Caco-2 (cell line): Measurements from ENCODE around the gene PRR33. TPM values are rescaled to one million over a fixed set of nuclear protein-coding genes. Genes with fewer than 3 reads are reported as not detected.

Experiments
- BruUV-seq: library from RNA; stranded (reverse); fragments of 400-500 nt; replicated peaks from 2 replicates; lab custom pipeline; 2021; lab: Mats Ljungman, UMichigan
- CTCF ChIA-PET: fragments of 300-600 bp; sonication (Branson Sonifier 250); formaldehyde crosslinking; loops from one replicate; lab custom pipeline; 2022; ENCODE audit warnings: antibody characterized with exemption; lab: Charles Lee
- POLR2A ChIA-PET: fragments of 300-600 bp; sonication (Branson Sonifier 250); formaldehyde crosslinking; loops from one replicate; lab custom pipeline; 2022; ENCODE audit warnings: antibody characterized with exemption; lab: Charles Lee
- DNase-seq, 2 experiments: peaks; one replicate each; pipeline versions ENCODE4 v3.0.0 to v3.0.0-alpha.2; 2020 to 2022
- H3K27me3 ChIP-seq: replicated peaks from 2 replicates; pipeline ENCODE4 v1.6.0; 2011; ENCODE audit warnings: low read length; ENCODE audit not compliant: control insufficient read depth, insufficient read depth
- H3K36me3 ChIP-seq: 2 replicates; pipeline ENCODE4 v1.5.1; 2011; ENCODE audit warnings: low read length; ENCODE audit not compliant: control insufficient read depth, insufficient read depth
- H3K4me1 ChIP-seq: fragments of 250-450 bp; sonication (Bioruptor Pico); 2 replicates; pipeline ENCODE4 v1.5.1; 2020; ENCODE audit warnings: mild to moderate bottlenecking
- H3K4me3 ChIP-seq: 2 replicates; pipeline ENCODE4 v1.5.1; 2011; ENCODE audit warnings: low read depth, mild to moderate bottlenecking, control low read depth, low read length
- H3K9me3 ChIP-seq: fragments of 250-450 bp; sonication (Bioruptor Pico); 2 replicates; pipeline ENCODE4 v1.5.1; 2020; ENCODE audit warnings: mild to moderate bottlenecking, moderate library complexity
- H3K27ac Mint-ChIP-seq: one replicate; pipeline ENCODE4 v1.8.0; 2022; ENCODE audit warnings: mixed read lengths; ENCODE audit not compliant: unreplicated experiment
- H3K27me3 Mint-ChIP-seq: one replicate; pipeline ENCODE4 v1.8.0; 2022; ENCODE audit warnings: mixed read lengths; ENCODE audit not compliant: insufficient read depth, unreplicated experiment
- H3K36me3 Mint-ChIP-seq: one replicate; pipeline ENCODE4 v1.8.0; 2022; ENCODE audit warnings: mild to moderate bottlenecking, mixed read lengths; ENCODE audit not compliant: insufficient read depth, unreplicated experiment
- H3K4me1 Mint-ChIP-seq: one replicate; pipeline ENCODE4 v1.8.0; 2022; ENCODE audit warnings: low read depth, mixed read lengths; ENCODE audit not compliant: unreplicated experiment
- H3K4me3 Mint-ChIP-seq: one replicate; pipeline ENCODE4 v1.8.0; 2022; ENCODE audit warnings: mild to moderate bottlenecking, moderate library complexity, mixed read lengths; ENCODE audit not compliant: unreplicated experiment
- H3K9me3 Mint-ChIP-seq: one replicate; pipeline ENCODE4 v1.8.0; 2022; ENCODE audit warnings: mixed read lengths; ENCODE audit not compliant: unreplicated experiment
- intact Hi-C: fragments of 100-400 bp; cut with micrococcal nuclease; formaldehyde crosslinking; loops from one replicate; pipeline ENCODE4 v1.10.0; 2022; ENCODE audit not compliant: unreplicated experiment
- total RNA-seq: library from RNA; stranded (reverse); gene quantifications from 2 replicates; pipeline ENCODE4 v1.2.3, GENCODE V29; 2022
- TF ChIP-seq, protein P1 (sequence below), 2 experiments: fragments of 200-600 bp in 1 of 2; IDR thresholded peaks; 1 replicate in 1 of 2; 2 replicates in 1 of 2; pipeline versions ENCODE4 v1.5.1 to v1.8.0; 2011 to 2022; ENCODE audit warnings: antibody characterized with exemption in 1 of 2, control low read depth in 1 of 2, inconsistent platforms in 1 of 2, low read depth in 1 of 2, low read length in 1 of 2, mild to moderate bottlenecking in 1 of 2, moderate library complexity in 1 of 2; ENCODE audit not compliant: insufficient read depth in 1 of 2, severe bottlenecking in 1 of 2, unreplicated experiment in 1 of 2

The PRR33 gene
- total RNA-seq, 1 experiment from 2014 or later = not detected

DNA sequence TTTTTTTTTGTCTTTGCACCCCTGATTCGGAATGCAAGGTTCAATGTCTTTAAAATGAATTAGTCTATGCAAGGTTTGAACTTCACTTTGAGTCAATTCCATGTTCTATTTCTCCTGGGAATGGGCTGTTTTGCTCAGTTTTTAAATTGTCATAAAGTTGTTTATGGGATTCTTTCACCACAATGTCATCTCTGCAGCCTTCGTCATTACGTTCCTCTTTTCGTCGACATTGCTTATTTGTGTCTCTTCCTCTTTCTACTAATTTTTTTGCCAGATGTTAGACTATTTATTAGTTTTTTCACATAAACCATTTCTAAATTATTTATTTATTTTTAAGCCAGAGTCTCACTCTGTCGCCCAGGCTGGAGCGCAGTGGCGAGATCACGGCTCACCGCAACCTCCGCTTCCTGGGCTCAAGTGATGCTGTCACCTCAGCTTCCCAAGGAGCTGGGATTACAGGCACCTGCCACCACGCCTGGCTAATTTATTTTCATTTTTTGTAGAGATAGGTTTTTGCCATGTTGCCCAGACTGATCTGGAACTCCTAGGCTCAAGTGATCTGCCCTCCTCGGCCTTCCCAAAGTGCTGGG lies 20.7 kb upstream of the PRR33 start:
- Histone ChIP-seq H3K36me3 (no peaks in the 10 kb centered on the region), H3K27me3 (no peaks in the 10 kb centered on the region), H3K4me1 (no peaks in the 10 kb centered on the region), H3K9me3 (0 out of 2 replicates have a peak, but pooled peaks cover 5% of the 10 kb centered on the region), H3K4me3 (no peak overlapping the region)
- no peak for DNase-seq
- H3K4me1 Mint-ChIP-seq = no peaks in the 10 kb centered on the region
- ChIA-PET CTCF (no interaction called here), POLR2A (interaction anchor here (0.6 kb wide), 1 partner anchor 21 kb away, joined by 3 read pairs; no protein-coding TSS in a partner anchor)
- intact Hi-C loops = no loop called here
- H3K9me3 Mint-ChIP-seq = peaks cover 12% of the 10 kb centered on the region
- peaks cover 13% of the 10 kb centered on the region for H3K36me3 Mint-ChIP-seq
- H3K27me3 Mint-ChIP-seq = no peaks in the 10 kb centered on the region
- TF ChIP-seq, protein P1, sequence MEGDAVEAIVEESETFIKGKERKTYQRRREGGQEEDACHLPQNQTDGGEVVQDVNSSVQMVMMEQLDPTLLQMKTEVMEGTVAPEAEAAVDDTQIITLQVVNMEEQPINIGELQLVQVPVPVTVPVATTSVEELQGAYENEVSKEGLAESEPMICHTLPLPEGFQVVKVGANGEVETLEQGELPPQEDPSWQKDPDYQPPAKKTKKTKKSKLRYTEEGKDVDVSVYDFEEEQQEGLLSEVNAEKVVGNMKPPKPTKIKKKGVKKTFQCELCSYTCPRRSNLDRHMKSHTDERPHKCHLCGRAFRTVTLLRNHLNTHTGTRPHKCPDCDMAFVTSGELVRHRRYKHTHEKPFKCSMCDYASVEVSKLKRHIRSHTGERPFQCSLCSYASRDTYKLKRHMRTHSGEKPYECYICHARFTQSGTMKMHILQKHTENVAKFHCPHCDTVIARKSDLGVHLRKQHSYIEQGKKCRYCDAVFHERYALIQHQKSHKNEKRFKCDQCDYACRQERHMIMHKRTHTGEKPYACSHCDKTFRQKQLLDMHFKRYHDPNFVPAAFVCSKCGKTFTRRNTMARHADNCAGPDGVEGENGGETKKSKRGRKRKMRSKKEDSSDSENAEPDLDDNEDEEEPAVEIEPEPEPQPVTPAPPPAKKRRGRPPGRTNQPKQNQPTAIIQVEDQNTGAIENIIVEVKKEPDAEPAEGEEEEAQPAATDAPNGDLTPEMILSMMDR (IDR thresholded peaks at IDR 0.05; ENCODE audit: insufficient read depth in 1 of 2, low read depth in 1 of 2, low read length in 1 of 2, severe bottlenecking in 1 of 2, unreplicated experiment in 1 of 2) = no peak
- no peak overlapping the region for H3K27ac Mint-ChIP-seq
- H3K4me3 Mint-ChIP-seq = no peak overlapping the region
- BruUV-seq = no TSS peak

DNA sequence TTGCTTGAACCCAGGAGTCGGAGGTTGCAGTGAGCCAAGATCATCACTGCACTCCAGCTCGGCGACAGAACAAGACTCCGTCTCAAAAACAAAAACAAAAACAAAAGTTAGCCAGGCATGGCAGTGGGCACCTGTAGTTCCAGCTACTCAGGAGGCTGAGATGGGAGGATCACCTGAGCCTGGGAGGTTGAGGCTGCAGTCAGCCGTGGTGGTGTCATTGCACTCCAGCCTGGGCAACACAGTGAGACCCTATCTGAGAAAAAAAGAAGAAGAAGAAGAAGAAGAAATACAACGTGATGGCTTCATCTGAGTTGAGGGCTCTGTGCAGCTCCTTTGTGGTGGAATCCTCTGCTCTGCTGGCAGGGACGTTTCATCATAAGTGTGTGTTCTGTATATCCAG lies 17.8 kb upstream of the PRR33 start:
- Histone ChIP-seq H3K4me1 (no peaks in the 10 kb centered on the region), H3K27me3 (no peaks in the 10 kb centered on the region), H3K36me3 (no peaks in the 10 kb centered on the region), H3K4me3 (no peak overlapping the region), H3K9me3 (no peaks in the 10 kb centered on the region)
- no peaks in the 10 kb centered on the region for H3K27me3 Mint-ChIP-seq
- ChIA-PET POLR2A (no interaction called here), CTCF (no interaction called here)
- peaks cover 6% of the 10 kb centered on the region for H3K4me1 Mint-ChIP-seq
- no peak overlapping the region for H3K27ac Mint-ChIP-seq
- intact Hi-C loops = no loop called here
- DNase-seq = no peak
- peaks cover 1% of the 10 kb centered on the region for H3K9me3 Mint-ChIP-seq
- BruUV-seq = no TSS peak
- H3K4me3 Mint-ChIP-seq = no peak overlapping the region
- TF ChIP-seq, protein P1 (IDR thresholded peaks at IDR 0.05; ENCODE audit: insufficient read depth in 1 of 2, low read depth in 1 of 2, low read length in 1 of 2, severe bottlenecking in 1 of 2, unreplicated experiment in 1 of 2) = no peak
- peaks cover 7% of the 10 kb centered on the region for H3K36me3 Mint-ChIP-seq

- Mint-ChIP-seq H3K27me3 (no peaks in the 10 kb centered on the region), H3K9me3 (no peaks in the 10 kb centered on the region), H3K36me3 (no peaks in the 10 kb centered on the region), H3K4me1 (peaks cover 6% of the 10 kb centered on the region), H3K27ac (no peak overlapping the region), H3K4me3 (no peak overlapping the region)
- H3K27me3 ChIP-seq = no peaks in the 10 kb centered on the region
- no peak for DNase-seq
- POLR2A ChIA-PET = no interaction called here
- no peaks in the 10 kb centered on the region for H3K36me3 ChIP-seq
- no TSS peak for BruUV-seq
- H3K4me3 ChIP-seq = no peak overlapping the region
- TF ChIP-seq, protein P1 (IDR thresholded peaks at IDR 0.05; ENCODE audit: insufficient read depth in 1 of 2, low read depth in 1 of 2, low read length in 1 of 2, severe bottlenecking in 1 of 2, unreplicated experiment in 1 of 2) = no peak
- H3K4me1 ChIP-seq = no peaks in the 10 kb centered on the region
- intact Hi-C loops = no loop called here
- no peaks in the 10 kb centered on the region for H3K9me3 ChIP-seq
- CTCF ChIA-PET = interaction anchor here (0.8 to 1.9 kb wide), 3 partner anchors 26 to 243 kb away, joined by 3 to 5 read pairs (median 3); no protein-coding TSS in a partner anchor
These were observed 16.9 kb upstream of the PRR33 start for GRCh38 chr11:1908618-1909017.
